Right cardiac atrium (tissue), 5 donors: Measurements from ENCODE around the gene TSPAN18. TPM values are rescaled to one million over a fixed set of nuclear protein-coding genes. Genes with fewer than 3 reads are reported as not detected.

Experiments
- ATAC-seq, 2 donors: fragments of 200-7000 bp; cut with Tn5 transposase; one replicate each; pipeline versions ENCODE4 v1.8.0 to v1.9.1; 2020; ENCODE audit warnings: moderate library complexity in 2 of 2, mild to moderate bottlenecking in 1 of 2
- DNase-seq, 3 donors: peaks; one replicate each; pipeline ENCODE4 v3.0.0-alpha.2; 2020
- H3K27ac ChIP-seq: one replicate; pipeline ENCODE4 v1.5.1; 2013; ENCODE audit warnings: mild to moderate bottlenecking, low read length, control low read depth, moderate library complexity
- H3K27me3 ChIP-seq: one replicate; pipeline ENCODE4 v1.6.1; 2013; ENCODE audit not compliant: control insufficient read depth, insufficient read depth
- H3K4me1 ChIP-seq: one replicate; pipeline ENCODE4 v1.6.1; 2013; ENCODE audit warnings: low read length; ENCODE audit not compliant: control insufficient read depth, insufficient read depth
- H3K4me3 ChIP-seq: one replicate; pipeline ENCODE4 v1.5.1; 2013; ENCODE audit warnings: low read length, control low read depth
- H3K9me3 ChIP-seq: one replicate; pipeline ENCODE4 v1.6.1; 2013; ENCODE audit warnings: low read length; ENCODE audit not compliant: control insufficient read depth
- WGBS: extraction: QIAGEN DNeasy Blood & Tissue Kit; methylation state at CpG from one replicate; pipeline ENCODE4 v1.1.7; 2013; 5-methylcytosine and 5-hydroxymethylcytosine counted together
- intact Hi-C, 4 donors: fragments of 100-400 bp; cut with DNase I; formaldehyde crosslinking; loops; one replicate each; pipeline versions ENCODE4 v1.11.0 to v1.14.0; 2022 to 2023
- polyA plus RNA-seq: library from polyadenylated mRNA; stranded (reverse); fragments of 200-250 nt; gene quantifications from one replicate; pipeline ENCODE4 v1.2.3, GENCODE V29; 2013
- total RNA-seq, 4 donors: library from RNA; stranded (reverse); fragmentation: NEBNext Ultra II Directional; extraction: Animal tissue kit (Norgen Biotek cat#: 25700); gene quantifications; one replicate each; pipeline ENCODE4 v1.2.1, GENCODE V29; 2021
- donor health status: healthy with polysubstance abuse.
- donor health status: DM: no; HTN: yes; CAD: no.
- donor health status: DM: no; HTN: no; CAD: no.
- donor health status: DM: no; HTN: yes; CAD: no; lungs with severe emphysema.
- donor health status: DM: yes; HTN: yes; CAD: no.

TSPAN18 gene
- total and polyA plus RNA-seq, 5 donors = 120 to 236 (median 192) TPM

- DNase-seq (no peak), ATAC-seq (no peak)
- Histone ChIP-seq H3K4me1 (peaks cover 13% of the 10 kb centered on the region), H3K27me3 (no peaks in the 10 kb centered on the region), H3K27ac (peak overlapping the region; percentile 84), H3K9me3 (no peaks in the 10 kb centered on the region), H3K4me3 (no peak overlapping the region)
- intact Hi-C loops = no loop called here
- 80% methylated on average over 5 of the region's 5 CpGs for WGBS
Measured at GRCh38 chr11:44860346-44860745, 133.6 kb downstream of the TSPAN18 start.

GRCh38 chr11:44861849-44862557 lies 135.2 kb downstream of the TSPAN18 start:
- Histone ChIP-seq H3K27me3 (no peaks in the 10 kb centered on the region), H3K4me1 (peaks cover 13% of the 10 kb centered on the region), H3K27ac (peak overlapping the region; percentile 87), H3K9me3 (no peaks in the 10 kb centered on the region), H3K4me3 (no peak overlapping the region)
- 48% methylated on average over 19 of the region's 19 CpGs for WGBS
- intact Hi-C loops = loop anchor here in 1 of 4 donors (2.0 kb wide), 1 partner anchor 95 kb away; no protein-coding TSS in a partner anchor
- DNase-seq = peak; percentile 87 to 91 (median 89)
- ATAC-seq = peak; percentile 90 to 92

- intact Hi-C loops = loop anchor here in 1 of 4 donors (2.0 kb wide), 1 partner anchor 96 kb away; no protein-coding TSS in a partner anchor
- DNase-seq = no peak
- Histone ChIP-seq H3K4me1 (peaks cover 13% of the 10 kb centered on the region), H3K27me3 (no peaks in the 10 kb centered on the region), H3K27ac (peak overlapping the region; percentile 94), H3K9me3 (no peaks in the 10 kb centered on the region), H3K4me3 (no peak overlapping the region)
- ATAC-seq = no peak
- 70% methylated on average over 5 of the region's 5 CpGs for WGBS
Measured at GRCh38 chr11:44862558-44863101, 135.9 kb downstream of the TSPAN18 start.

GRCh38 chr11:44863231-44863630 lies 136.5 kb downstream of the TSPAN18 start:
- no peak for ATAC-seq
- H3K9me3 ChIP-seq = no peaks in the 10 kb centered on the region
- no peak overlapping the region for H3K4me3 ChIP-seq
- no peak for DNase-seq
- H3K4me1 ChIP-seq = peaks cover 13% of the 10 kb centered on the region
- H3K27me3 ChIP-seq = no peaks in the 10 kb centered on the region
- intact Hi-C loops = loop anchor here in 1 of 4 donors (2.0 kb wide), 1 partner anchor 96 kb away; no protein-coding TSS in a partner anchor
- H3K27ac ChIP-seq = peak overlapping the region; percentile 94
- WGBS = 60% methylated on average over 6 of the region's 6 CpGs

- no peaks in the 10 kb centered on the region for H3K9me3 ChIP-seq
- no peaks in the 10 kb centered on the region for H3K27me3 ChIP-seq
- ATAC-seq (peak; percentile 5 to 16), DNase-seq (peak; percentile 55 to 84 (median 81))
- peaks cover 9% of the 10 kb centered on the region for H3K4me1 ChIP-seq
- H3K4me3 ChIP-seq = no peak overlapping the region
- H3K27ac ChIP-seq = peak overlapping the region; percentile 86
- WGBS = 53% methylated on average over 7 of the region's 7 CpGs
- intact Hi-C loops = no loop called here
Measured at GRCh38 chr11:44865866-44866272, 139.1 kb downstream of the TSPAN18 start.

GRCh38 chr11:44866286-44866685 lies 139.5 kb downstream of the TSPAN18 start:
- Histone ChIP-seq H3K27ac (peak overlapping the region; percentile 86), H3K4me3 (no peak overlapping the region), H3K9me3 (no peaks in the 10 kb centered on the region), H3K4me1 (peaks cover 9% of the 10 kb centered on the region), H3K27me3 (no peaks in the 10 kb centered on the region)
- DNase-seq (no peak), ATAC-seq (no peak)
- 68% methylated on average over 6 of the region's 6 CpGs for WGBS
- intact Hi-C loops = no loop called here

GRCh38 chr11:44868021-44868420 lies 141.3 kb downstream of the TSPAN18 start:
- intact Hi-C loops = no loop called here
- no peak for ATAC-seq

GRCh38 chr11:44868455-44869421 lies 142.0 kb downstream of the TSPAN18 start:
- no peak overlapping the region for H3K4me3 ChIP-seq
- no peaks in the 10 kb centered on the region for H3K9me3 ChIP-seq
- no peaks in the 10 kb centered on the region for H3K27me3 ChIP-seq
- DNase-seq (no peak), ATAC-seq (peak; percentile 12 to 46)
- 88% methylated on average over 14 of the region's 14 CpGs for WGBS
- H3K4me1 ChIP-seq = no peaks in the 10 kb centered on the region
- intact Hi-C loops = no loop called here
- peak overlapping the region; percentile 73 for H3K27ac ChIP-seq

More at GRCh38 chr11:44868021-44868420, 141.3 kb downstream of the TSPAN18 start:
- no peaks in the 10 kb centered on the region for H3K27me3 ChIP-seq
- peaks cover 2% of the 10 kb centered on the region for H3K4me1 ChIP-seq
- H3K4me3 ChIP-seq = no peak overlapping the region
- H3K9me3 ChIP-seq = no peaks in the 10 kb centered on the region
- H3K27ac ChIP-seq = peak overlapping the region; percentile 73
- DNase-seq = no peak
- 90% methylated on average over 6 of the region's 6 CpGs for WGBS

GRCh38 chr11:44870181-44870580 lies 143.4 kb downstream of the TSPAN18 start:
- Histone ChIP-seq H3K9me3 (no peaks in the 10 kb centered on the region), H3K27me3 (no peaks in the 10 kb centered on the region), H3K27ac (no peak overlapping the region), H3K4me1 (no peaks in the 10 kb centered on the region), H3K4me3 (no peak overlapping the region)
- intact Hi-C loops = loop anchor here in 1 of 4 donors (10.0 kb wide), 1 partner anchor 55 kb away; no protein-coding TSS in a partner anchor
- DNase-seq = no peak
- 52% methylated on average over 3 of the region's 3 CpGs for WGBS
- no peak for ATAC-seq

GRCh38 chr11:44870615-44871176 lies 143.9 kb downstream of the TSPAN18 start:
- DNase-seq (no peak), ATAC-seq (no peak)
- H3K27ac ChIP-seq = no peak overlapping the region
- no peak overlapping the region for H3K4me3 ChIP-seq
- H3K4me1 ChIP-seq = no peaks in the 10 kb centered on the region
- H3K9me3 ChIP-seq = no peaks in the 10 kb centered on the region
- WGBS = 79% methylated on average over 2 of the region's 2 CpGs
- no peaks in the 10 kb centered on the region for H3K27me3 ChIP-seq
- intact Hi-C loops = loop anchor here in 1 of 4 donors (10.0 kb wide), 1 partner anchor 56 kb away; no protein-coding TSS in a partner anchor
